Brain pericyte (primary cell): ENCODE measurements around the gene ARFGAP2.

Source experiments
- DNase-seq: peaks from one replicate; pipeline ENCODE4 v3.0.0-alpha.2; 2012; ENCODE audit warnings: low read depth, low spot score

The ARFGAP2 gene

DNA sequence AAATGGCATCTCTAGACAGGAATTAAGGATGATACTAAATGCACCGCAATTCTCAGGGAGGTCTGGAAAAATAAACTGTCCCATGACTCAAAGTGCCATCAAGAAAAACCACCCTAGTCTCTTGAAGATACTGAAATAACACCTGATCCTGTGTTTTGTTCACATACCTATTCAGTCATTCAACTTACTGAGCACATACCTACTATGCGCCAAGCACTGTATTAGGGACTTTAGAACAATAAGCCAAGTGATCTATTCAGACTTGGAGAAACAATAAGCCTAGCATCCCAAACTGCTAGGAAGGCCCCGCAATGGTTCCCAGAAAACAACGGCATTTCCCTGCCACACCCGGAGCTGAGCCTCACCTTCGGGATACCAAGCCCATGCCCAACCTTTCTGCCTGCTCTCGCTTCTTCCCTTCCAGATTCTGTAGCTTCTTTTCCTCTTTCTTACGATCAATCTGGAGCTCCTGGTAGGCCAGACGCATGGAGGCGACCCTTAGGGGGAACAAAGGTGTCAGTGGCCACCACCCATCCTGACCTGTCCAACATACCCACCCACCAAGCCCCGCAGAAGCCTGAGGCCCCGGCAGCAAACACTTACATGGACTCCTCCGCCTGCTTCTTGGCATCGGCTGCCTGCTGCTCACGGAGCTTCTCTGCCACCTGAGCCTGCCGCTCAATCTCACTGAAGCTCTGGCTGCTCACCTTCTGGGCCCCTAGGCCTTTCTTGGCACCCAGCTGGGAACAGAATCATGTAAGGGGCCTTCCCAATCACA, 5.4 kb downstream of the ARFGAP2 start:
- no peak for DNase-seq

DNA sequence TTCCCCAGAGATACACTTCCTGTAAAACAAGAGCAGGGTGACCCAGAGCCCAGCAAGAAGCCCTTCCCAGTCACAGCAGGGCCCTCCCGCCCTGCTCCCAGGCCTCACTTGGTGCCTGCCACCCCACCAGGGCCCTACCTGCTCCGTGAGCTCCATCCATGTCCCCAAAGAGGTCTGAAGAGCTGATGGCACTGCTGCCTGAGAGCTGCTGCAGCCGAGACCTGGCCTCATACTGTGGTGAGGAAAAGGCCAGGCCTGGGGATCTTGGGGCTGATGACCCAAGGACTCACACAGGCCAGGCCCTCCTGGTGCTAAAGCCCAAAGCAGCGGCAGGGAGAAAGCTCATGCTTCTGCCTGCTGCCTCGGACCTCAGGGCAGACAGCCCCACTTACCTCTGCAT, 10.3 kb downstream of the ARFGAP2 start:
- DNase-seq: no peak

DNA sequence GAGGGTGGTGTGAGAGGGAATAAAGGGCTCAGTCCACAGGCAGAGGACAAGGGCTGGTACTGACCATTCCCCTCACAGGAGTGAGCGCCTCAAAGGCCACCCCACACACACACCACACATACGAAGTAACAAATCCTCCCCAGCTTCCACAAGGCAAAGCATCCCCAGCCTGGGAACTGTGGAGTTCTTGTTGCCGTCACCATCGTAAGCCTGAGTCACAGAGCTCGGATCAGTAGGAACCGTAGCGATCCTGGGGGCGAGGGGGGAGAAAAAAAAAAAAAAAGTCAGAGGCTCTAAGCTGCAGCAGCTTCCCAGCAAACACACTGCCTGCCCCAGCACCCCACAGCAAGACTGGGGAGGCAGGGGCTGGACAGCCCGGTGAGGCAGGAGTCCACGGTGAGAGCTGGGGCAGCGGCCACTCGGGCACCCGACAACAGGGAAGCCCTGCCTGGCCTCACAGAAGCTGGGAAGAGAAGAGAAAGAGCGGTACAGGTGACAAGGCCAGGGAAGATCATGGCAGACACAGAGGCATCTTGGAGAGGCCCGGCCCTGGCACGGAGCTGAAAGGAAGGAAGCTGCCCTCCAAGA, 11.3 kb downstream of the ARFGAP2 start:
- DNase-seq: no peak

DNA sequence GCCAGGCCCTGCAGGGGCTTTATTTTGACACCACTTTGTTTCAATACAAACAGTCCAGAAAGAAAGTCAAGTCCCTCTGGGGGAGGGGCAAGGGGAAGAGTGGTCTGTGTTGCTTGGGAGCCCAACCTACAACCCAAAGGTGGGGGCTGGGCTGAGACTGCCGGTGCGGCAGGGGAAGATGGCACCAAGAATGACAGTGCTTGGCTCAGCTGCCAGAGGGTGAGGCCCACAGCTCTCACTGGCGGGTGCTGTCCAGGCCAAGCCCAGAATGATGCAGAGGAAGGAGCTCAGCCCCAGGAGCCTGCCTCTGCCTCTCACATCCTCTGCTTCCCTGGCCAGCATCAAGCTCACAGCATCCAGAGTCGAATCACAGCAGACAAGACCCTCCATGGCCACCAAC, 12.4 kb downstream of the ARFGAP2 start:
- DNase-seq: no peak

DNA sequence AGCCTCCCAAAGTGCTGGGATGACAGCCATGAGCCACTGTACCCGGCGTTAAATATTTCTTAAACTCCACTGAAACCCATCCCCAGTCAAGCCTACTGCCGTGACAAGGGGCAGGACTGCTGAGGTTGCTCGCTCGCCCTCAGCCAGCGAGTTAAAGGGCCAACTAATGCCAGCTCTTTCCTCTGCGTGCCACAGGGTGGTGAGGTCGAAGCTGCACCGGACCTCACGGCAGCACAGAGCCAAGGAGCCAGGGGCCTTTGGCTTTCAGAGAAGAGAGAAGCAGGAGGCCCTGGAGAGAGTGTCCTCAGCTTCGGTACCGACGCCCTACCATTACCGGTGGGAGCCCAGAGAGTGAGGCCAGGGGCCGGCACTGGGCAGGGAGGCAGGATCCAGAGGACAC, 12.8 kb downstream of the ARFGAP2 start:
- no peak for DNase-seq

DNA sequence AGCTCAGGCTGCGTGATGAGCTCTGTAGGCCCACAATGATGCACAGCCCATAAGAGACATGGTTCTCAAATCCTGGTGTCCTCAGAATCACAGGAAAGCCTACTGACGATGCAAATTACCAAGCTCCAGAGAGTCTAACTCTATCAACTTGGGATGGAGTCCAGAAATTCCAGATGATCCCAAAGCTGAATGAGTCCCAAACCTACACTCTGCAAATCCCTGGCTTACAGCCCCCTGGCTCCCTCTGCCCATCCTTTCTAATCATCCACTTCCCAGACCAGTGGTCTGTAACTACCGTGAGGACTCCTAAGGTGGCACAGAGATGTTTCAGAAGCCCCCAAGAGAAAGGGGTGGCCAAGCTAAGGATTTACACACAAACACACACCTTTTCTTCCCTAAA, 13.5 kb downstream of the ARFGAP2 start:
- no peak for DNase-seq

DNA sequence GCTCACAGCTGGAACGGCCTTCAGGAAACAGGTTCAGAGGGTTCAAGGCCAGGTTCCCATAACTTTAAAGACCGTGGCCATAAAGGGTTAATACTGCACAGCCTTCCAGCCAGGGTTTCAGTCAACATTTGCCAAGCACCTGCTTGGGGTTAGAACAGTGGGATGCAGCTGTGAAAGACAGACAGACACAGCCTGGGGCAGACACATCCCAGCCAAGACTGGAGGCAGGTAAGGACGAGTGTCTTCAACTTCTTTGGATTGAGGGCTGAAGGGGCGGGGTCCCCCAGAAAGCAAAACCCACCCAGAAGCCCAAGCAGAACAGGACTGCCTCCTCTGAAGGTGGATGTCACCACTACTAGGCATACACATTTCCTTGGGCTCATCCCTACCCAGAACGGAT, 14.3 kb downstream of the ARFGAP2 start:
- no peak for DNase-seq

DNA sequence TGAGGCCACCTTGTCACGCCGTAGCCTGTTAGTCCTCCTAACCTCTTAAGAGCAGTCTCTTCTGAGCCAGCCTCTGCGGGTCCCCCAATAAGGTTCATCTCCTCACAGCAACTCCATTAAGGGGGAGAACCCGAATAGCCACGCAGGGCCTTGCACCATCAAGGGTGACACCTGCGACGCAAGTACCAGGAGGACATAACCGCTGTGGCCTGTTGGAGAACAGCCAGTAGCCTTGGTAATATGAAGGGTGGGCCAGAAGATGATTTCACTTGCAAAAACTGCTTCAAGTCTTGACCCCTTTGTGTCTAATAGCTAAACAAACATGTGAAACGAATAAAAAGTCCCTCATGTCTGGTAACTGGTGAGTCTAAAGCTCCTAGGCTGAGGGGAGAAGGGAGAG, 14.8 kb downstream of the ARFGAP2 start:
- DNase-seq: no peak

DNA sequence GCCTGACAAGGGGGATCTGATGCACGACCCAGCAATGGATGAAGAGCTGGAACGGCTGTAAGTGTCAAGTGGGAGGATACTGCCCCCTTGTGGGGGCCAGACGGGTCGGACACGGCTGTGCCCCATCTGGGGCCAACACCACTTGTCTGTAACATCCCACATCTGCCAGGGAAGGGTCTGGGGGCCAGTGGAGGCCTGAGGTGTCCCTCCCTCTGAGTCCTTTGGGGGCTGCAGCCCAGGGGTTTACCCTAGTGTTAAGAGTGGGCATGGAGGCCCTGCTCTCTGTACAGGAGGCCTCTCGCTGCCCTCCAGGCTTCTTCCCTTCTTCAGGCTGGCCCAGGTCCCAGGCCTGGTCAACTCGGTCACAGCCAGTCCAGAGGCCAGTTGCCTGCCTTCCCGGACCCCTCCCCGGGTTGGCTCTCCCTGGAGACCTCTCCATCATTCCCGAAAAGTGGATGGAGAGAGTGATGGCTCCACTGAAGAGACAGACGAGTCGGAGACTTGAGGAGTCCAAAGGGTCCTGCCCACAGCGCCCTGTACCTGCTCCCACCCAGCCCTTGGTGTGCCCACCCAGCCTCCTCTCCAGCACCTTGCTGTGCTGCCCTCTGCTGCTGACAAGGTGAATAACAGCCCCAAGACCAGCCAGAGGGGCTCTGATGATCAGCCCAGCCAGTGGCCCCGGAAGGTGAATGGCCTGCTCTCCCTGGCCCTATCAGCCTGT, 15.4 kb downstream of the ARFGAP2 start:
- no peak for DNase-seq

DNA sequence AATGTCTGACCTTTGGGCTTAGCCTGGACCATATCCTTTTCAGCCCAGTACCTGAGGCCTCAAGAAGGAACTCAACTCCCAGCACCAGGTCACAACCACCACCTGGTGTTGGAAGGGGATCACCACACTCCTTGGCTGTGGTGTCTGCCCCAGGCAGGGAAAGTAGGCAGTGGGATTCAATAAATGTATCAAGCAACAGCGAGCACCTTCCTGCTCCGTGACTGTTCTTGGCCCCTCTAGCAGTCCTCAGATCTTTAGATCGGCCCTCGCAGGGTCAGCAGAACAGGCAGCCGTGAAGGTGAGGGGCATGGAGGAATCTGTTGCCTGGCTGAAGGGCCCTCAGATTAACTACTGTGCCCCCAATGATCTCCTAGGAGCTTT, 15.9 kb downstream of the ARFGAP2 start:
- DNase-seq: no peak

DNA sequence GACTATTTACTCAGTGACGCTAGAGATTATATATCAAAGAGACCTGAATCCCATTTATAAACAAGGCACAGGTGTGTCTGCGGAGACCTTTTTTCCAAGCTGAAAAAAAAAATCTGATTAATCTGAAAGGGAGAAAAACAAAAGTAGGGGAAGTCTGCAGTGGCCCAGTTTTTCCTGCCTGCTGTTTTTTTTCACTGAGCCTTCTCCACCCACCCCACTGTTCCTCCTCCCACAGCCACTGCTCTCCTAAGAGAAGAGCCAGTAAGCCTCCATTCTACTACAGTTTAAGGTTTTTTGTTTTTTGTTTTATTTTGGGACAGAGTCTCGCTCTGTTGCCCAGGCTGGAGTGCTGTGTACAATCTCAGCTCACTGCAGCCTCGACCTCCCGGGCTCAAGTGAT, 18.4 kb downstream of the ARFGAP2 start:
- DNase-seq: no peak

DNA sequence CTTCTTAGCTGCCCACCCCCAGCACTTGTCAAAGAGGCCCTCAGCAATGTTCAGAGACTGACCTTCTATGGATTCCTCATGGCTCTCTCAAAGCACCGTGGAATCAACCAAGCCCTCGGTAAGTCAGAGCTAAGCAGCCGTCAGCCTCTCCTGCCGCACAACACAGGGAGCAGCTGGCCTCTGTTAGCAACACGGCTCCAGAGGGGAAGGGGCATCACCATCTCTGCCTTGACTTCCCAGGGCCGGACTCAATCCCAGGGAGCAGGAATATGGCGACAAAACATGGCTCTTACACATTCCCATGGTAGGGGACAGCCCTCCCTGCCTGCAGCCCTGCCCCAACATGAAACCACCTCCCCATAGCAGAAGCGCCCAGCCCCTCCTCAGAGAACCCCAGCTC, 18.9 kb downstream of the ARFGAP2 start:
- DNase-seq: no peak

DNA sequence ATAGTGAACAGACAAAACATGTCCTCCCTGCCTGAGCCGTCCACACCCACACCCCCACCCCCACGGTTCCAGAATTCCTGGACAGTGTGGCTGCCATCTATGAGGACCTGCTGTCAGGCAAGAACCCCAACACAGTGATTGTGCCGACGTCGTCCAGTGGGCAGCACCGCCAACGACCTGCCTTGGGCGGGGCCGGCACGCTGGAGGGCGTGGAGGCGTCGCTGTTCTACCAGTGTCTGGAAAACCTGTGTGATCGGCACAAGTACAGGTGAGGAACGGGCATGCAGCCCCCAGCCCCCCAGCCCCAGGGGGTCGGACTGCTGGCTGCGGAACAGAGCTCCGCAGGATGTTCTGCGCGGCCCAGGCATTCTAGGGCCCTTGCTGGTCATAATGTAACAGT, 19.7 kb downstream of the ARFGAP2 start:
- DNase-seq: no peak

DNA sequence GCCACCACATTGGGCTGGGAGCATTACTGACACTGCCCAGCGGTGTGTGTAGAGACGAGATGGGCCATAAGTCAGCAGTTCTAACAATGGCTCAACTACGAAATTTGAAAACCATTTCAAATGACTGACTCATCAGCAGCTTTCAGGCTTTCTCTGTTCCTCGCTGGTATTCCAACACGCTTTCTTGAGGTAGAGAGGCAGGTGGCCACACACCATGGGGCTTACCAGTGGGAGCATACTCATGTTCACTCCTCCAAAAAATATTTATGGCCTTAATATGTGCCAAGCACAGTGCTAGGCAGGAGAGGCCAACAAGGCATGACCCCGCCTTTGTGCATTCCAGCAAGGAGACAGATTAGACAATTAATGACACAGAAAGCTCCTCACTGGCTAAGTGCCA, 20.3 kb downstream of the ARFGAP2 start:
- DNase-seq: no peak

DNA sequence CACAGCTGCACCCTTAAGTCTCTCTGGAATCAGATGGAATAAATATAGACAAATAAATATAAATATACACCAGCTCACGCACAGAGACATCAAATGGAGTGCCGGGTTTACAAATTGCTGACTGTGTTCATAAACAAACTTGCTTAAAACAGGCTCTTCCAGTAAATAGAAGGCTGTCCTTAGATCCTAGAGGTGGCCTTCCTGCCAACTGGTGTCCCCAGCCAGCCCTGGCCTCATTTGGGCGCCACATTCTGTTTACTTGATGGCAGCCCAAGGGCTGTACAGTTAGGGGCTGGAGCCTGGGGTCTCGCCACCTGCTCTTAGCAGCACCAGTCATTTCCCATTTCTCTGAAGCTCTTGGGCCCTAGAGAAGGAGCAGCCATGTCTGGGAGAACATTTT, 20.8 kb downstream of the ARFGAP2 start:
- DNase-seq: no peak

DNA sequence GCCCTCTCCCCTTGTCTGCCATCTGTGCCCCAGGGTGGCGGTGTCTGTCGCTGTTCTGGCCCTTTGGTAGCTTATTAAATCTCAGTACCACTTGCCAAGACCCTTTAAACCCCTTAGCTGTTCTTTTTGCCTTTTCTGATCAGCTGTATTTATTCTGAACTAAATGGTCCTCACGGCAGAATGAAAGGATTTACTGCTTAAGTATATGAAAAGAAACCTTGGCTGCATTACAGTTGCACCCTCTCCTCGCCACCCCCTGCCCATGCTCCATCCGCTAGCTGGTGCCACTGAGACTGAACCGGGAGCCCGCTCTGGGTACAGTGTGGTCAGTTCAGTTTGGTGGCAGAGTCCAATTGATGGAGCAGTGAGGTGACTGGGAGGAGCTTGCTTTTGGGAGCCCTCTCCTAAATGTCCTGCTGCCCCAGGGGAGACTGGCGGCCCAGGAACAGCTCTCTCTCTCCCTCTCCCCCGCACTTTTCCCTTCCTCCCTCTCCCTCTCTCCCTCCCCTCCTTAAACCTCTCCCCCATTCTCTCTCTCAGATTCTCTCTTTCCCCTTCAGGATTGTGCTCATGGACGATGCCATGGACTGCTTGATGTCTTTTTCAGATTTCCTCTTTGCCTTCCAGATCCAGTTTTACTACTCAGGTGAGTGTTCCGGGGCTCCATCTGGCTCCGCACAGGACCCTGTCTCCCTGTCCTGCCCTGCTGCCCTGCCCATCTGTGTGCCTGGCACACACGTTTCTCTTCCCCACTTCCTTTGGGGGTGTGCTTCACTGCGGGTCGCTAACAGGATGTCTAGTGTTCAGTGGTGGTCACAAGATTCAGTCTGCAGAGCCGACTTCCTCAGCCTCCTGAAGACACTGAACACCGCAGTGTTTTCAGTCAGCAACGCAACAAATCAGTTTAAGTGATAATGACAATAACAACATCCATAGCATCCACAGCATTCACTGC, 21.8 kb downstream of the ARFGAP2 start:
- DNase-seq: no peak

DNA sequence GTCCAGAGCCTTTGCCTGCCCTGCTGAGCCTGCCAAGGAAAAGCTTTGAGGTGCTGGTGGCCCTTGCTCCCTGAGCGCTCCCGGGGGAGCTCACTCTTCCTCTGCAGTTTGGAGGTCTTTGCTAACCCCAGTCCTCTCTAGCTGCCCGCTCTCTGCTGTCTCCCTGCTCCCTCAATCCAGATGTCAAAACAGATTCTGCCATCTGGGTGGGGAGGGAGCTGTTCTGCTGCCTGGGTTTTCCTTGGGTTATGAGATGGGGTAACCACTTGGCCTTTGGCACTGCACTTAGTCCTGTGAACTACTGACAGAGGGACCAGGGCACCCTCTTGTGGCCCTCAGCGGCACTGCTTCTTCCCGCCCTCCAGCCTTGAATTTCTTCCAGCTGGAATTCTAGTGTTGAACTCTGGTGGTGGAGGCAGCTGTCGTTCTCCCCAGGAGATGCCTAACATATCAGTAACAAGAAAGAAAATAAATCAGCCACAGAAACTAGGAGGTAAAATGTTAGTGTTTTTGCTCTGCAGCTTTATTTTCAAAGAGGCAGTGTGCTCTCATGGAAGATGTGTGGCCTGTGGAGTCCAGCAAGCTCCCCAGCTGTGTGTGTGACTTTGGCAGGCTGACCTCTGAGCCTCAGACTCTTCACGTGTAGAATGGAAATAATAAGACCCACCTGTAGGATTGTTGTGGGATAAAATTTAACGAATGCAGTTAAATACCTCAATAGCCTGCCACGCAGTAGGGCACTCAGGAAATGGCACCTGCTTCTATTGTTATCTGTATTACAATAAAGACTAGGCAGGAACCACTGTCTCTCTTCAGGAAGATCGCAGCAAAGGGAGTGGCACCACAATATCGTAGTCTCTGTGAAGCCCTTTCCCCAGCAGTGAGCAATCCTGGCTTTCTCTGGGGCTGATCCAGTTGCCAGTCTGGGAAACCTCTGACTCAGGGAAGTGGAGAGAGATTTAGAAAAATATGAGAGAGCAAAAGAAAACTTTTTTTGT, 23.4 kb downstream of the ARFGAP2 start:
- peak; percentile 96 for DNase-seq

DNA sequence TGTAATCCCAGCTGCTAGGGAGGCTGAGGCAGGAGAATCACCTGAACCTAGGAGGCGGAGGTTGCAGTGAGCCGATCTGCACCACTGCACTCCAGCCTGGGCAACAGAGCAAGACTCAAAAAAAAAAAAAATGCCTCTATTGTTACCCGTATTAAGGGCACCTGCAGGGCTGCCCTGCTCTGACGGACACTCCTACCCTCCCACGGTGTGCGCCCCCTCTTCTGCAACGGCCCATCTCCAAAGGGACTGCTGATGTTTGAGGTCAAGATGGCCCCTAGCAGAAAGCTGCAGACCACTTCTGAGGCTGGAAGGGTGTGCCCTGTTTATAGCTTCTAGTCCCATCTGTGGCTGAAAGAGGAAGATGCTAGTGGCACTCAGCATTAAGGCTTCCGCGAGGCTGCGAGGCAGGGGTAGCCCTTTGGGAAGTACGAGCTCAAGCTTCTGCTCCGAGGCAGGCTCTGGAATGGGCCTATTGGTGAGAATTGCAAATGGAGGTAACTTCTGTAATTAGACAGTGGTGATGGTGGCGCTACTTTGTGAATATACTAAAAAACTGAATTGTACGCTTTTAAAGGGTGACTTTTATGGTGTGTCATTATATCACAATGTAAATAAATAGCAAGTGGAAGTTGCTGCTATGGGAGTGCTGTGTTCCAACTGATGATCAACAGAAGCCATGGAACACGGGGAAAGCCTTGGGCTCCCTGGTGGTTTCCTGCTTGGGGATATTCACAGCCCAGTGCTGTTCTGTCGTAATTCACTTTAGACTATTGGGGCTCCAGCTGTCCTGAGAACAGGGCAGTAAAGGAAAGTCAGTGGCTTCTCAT, 24.3 kb downstream of the ARFGAP2 start:
- no peak for DNase-seq

DNA sequence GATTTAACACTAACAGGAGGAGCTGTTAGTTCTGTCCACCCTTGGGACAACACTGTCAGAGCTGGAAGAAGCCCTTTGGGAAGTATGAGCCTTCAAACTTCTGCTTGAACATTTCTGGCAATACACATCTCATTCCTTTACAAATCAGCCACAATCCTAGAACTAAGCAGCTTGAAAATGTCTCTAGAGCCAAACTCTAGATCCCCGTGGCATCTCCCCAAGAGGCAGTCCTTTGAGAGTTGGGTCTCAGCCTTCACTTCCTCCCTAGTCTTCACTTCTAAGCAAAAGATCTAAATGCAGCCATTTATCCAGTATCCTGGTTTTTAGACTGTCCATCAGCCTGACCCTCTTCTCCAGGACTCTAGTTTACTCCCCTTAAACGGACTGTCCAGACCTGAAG, 26.9 kb downstream of the ARFGAP2 start:
- DNase-seq: no peak
